IPS-NIHi7 (cell line): ENCODE results near the gene FOXP1.

ENCODE experiments used
- DNase-seq: peaks from one replicate; pipeline ENCODE4 v3.0.0; 2012; ENCODE audit warnings: mixed read lengths; ENCODE audit errors: extremely low spot score

FOXP1 gene

GRCh38 chr3:71214016-71214415, 369.5 kb downstream of the FOXP1 start:
- no peak for DNase-seq

GRCh38 chr3:71211083-71211482, 372.4 kb downstream of the FOXP1 start:
- no peak for DNase-seq

- DNase-seq: no peak
Observed at GRCh38 chr3:71210257-71211007, 373.1 kb downstream of the FOXP1 start.

- DNase-seq: no peak
Observed at GRCh38 chr3:71208211-71209095, 375.1 kb downstream of the FOXP1 start.

GRCh38 chr3:71207632-71208031, 375.9 kb downstream of the FOXP1 start:
- DNase-seq: no peak

- DNase-seq: no peak
Observed at GRCh38 chr3:71206305-71207165, 377.0 kb downstream of the FOXP1 start.

- DNase-seq: no peak
Observed at GRCh38 chr3:71203727-71204488, 379.6 kb downstream of the FOXP1 start.

- DNase-seq: no peak
Observed at GRCh38 chr3:71202848-71203533, 380.5 kb downstream of the FOXP1 start.

- no peak for DNase-seq
Observed at GRCh38 chr3:71201939-71202338, 381.6 kb downstream of the FOXP1 start.

GRCh38 chr3:71197841-71198565, 385.5 kb downstream of the FOXP1 start:
- no peak for DNase-seq

- DNase-seq: no peak
Observed at GRCh38 chr3:71195492-71195891, 388.0 kb downstream of the FOXP1 start.

- peak; percentile 58 for DNase-seq
Observed at GRCh38 chr3:71194785-71195184, 388.7 kb downstream of the FOXP1 start.

- no peak for DNase-seq
Observed at GRCh38 chr3:71191031-71191482, 392.5 kb downstream of the FOXP1 start.

GRCh38 chr3:71189480-71189879, 394.0 kb downstream of the FOXP1 start:
- no peak for DNase-seq

- DNase-seq: no peak
Observed at GRCh38 chr3:71187715-71188114, 395.8 kb downstream of the FOXP1 start.

GRCh38 chr3:71186801-71187200, 396.7 kb downstream of the FOXP1 start:
- DNase-seq: no peak

GRCh38 chr3:71185733-71186455, 397.6 kb downstream of the FOXP1 start:
- no peak for DNase-seq

GRCh38 chr3:71184252-71184651, 399.3 kb downstream of the FOXP1 start:
- no peak for DNase-seq

- DNase-seq: no peak
Observed at GRCh38 chr3:71183549-71183948, 400.0 kb downstream of the FOXP1 start.
